GM23338 (cell line): ENCODE results near the gene BBS4.

Experiments
- CTCF ChIP-seq, 2 experiments: fragments of 200-600 bp in 1 of 2; sonication (generic) in 1 of 2; conservative IDR thresholded peaks; 2 replicates each; pipeline versions ENCODE4 v1.5.1 to v1.6.1; 2016 to 2017; ENCODE audit warnings: antibody characterized with exemption in 2 of 2, low read depth in 2 of 2, mild to moderate bottlenecking in 2 of 2, moderate library complexity in 1 of 2
- EZH2 ChIP-seq: fragments of 200-600 bp; sonication (generic); IDR thresholded peaks from one replicate; pipeline ENCODE4 v1.8.0; 2017; ENCODE audit warnings: antibody characterized with exemption, mild to moderate bottlenecking, low read depth; ENCODE audit not compliant: unreplicated experiment
- POLR2AphosphoS5 ChIP-seq: IDR thresholded peaks from 2 replicates; pipeline ENCODE4 v1.6.1; 2016; ENCODE audit warnings: antibody characterized with exemption, low read depth

DNA sequence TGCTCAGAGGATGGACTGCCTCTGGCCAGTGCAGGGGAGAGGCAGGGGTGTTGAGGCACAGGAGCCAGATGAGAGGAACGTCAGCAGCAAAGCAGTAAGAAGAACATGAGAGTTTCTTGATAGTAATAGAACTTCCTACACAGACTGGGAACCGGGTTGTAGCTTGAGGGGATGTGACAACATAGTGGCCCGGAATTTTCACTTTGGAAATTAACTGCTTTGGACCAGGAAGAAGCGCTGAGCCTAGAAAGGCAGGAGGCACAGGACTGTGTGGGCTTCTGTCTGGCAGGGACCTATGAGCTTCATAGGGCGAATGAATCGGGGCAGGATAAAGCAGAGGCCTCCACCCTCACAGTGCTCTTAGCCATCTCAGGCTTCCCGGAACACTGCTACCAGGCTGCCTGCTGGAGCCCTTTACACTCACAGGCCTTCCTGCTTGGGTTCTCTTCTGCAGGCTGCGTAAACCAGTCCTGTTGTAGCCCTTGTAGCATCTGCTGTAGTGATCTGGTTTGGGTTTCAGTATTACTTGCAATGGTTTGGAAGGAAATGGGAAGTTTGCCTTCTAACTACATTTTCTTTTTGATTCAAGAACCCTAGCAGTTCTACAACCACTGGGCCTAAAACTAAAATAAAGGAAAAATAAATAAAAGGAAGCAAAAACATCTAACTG is 100.8 kb downstream of the BBS4 start:
- TF ChIP-seq EZH2 (no peak), CTCF (conservative IDR thresholded peaks at IDR 0.05; ENCODE audit: low read depth in 2 of 2) (no peak), POLR2AphosphoS5 (no peak)
